Fibroblast of villous mesenchyme (primary cell): ENCODE data around the gene SPATA4. TPM values are rescaled to one million over a fixed set of nuclear protein-coding genes. Genes with fewer than 3 reads are reported as not detected.
A peak's percentile ranks its signal among the peaks of the same experiment; 100 is the strongest.

Experiments
- DNase-seq: peaks from one replicate; pipeline ENCODE4 v3.0.0-alpha.2; 2010; ENCODE audit warnings: low read depth
- H3K4me3 ChIP-seq: 2 replicates; pipeline ENCODE4 v1.5.1; 2011; ENCODE audit warnings: low read depth, mild to moderate bottlenecking, low read length
- total RNA-seq: library from RNA; depleted of rRNA; stranded (reverse); fragments of >200 nt; gene quantifications from 2 replicates; pipeline ENCODE4 v1.2.3, GENCODE V29; 2012
- TF ChIP-seq, protein P1 (sequence below): IDR thresholded peaks from 2 replicates; pipeline ENCODE4 v1.5.1; 2012; ENCODE audit warnings: low read depth, mild to moderate bottlenecking, low read length; ENCODE audit not compliant: insufficient read depth

The SPATA4 gene
- total RNA-seq, 1 donor = not detected

DNA sequence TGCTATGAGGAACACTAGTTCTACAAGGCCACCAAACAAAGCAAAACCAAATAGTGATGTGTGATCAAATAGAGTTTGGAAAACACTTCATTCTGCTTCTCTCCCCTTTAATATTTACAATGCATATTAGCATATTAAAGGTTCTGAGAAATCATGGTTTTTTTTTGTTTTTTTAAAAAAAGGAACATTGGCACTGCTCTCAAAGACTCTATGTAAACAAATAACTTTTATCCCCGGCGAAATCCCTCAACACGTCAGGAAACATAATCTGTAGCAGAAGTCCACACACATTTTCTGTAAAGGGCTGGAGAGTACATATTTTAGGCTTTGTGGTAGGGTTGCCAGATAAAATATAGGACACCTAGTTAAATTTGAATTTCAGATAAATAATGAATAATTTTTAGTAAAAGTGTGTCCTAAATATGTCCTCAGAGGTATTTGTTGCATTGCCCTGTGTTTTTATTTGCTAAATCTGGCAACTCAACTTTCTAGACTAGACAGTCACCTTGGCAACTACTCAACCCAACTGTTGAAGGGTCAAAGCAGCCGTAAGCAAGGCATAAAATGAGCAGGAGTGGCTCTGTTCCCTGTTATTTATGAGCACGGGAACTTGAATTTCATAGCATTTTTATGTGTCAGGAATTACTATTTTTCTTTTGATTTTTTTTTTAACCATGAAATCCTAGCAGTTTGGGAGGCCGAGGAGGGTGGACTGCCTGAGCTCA, 8.6 kb downstream of the SPATA4 start:
- peak; percentile 67 for DNase-seq
- TF ChIP-seq, protein P1, sequence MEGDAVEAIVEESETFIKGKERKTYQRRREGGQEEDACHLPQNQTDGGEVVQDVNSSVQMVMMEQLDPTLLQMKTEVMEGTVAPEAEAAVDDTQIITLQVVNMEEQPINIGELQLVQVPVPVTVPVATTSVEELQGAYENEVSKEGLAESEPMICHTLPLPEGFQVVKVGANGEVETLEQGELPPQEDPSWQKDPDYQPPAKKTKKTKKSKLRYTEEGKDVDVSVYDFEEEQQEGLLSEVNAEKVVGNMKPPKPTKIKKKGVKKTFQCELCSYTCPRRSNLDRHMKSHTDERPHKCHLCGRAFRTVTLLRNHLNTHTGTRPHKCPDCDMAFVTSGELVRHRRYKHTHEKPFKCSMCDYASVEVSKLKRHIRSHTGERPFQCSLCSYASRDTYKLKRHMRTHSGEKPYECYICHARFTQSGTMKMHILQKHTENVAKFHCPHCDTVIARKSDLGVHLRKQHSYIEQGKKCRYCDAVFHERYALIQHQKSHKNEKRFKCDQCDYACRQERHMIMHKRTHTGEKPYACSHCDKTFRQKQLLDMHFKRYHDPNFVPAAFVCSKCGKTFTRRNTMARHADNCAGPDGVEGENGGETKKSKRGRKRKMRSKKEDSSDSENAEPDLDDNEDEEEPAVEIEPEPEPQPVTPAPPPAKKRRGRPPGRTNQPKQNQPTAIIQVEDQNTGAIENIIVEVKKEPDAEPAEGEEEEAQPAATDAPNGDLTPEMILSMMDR = no peak
- H3K4me3 ChIP-seq = no peak overlapping the region

DNA sequence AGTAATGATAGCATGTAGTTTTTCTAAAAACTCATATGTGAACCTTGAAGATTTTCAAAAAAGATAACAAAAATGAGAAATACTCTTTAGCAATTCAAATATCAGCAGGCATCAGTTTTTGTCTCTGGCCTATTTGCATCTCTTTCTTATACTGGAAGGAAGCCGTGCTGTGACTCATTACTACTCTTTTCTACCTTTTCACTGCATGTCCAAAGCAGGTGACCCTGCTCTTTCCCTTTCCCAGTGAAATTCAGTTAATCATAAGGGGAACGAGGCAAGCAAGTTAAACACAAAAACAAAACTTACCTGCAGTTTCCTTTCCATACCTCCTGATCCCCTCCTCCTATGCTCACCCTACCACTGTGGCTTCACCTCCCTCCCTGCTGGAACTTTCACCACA, 9.3 kb downstream of the SPATA4 start:
- DNase-seq = no peak
- no peak overlapping the region for H3K4me3 ChIP-seq
- TF ChIP-seq, protein P1 = no peak

DNA sequence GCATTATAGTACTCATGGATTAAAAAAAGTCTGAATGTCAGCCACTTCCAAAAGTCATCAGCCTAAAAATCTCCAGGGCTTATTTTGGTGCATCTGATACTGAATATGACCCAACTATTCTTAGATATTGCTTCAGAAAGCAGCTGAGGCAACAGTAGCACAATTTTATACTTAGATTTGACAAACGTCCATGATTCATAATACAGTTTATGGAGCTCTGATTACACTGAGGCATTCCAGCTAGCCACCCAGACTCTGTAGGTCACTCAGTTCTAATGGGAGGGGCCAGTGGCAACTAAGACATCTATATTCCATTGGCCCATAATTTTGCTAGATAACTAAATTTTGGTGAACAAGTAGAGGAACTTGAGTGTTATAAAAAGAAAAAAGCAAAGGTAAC, 10.3 kb downstream of the SPATA4 start:
- no peak overlapping the region for H3K4me3 ChIP-seq
- TF ChIP-seq, protein P1 = no peak
- DNase-seq = peak; percentile 80

DNA sequence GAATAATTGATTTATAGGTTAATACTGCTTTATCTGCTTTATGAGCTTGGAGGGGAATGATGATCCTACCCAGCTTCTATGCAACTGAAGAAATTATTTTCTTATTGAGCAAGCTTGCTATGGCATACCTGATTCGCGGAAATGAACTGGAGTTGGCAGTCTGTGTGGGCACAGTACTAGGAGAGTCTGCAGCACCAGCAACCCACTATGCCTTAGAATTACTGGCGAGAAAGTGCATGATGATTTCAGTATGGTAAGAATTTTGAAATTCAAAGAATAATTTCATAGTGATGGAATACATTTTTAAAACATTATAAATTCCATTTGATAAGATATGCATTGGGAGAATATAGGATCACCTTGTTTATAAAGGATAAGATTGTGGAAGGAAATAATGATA, 32.3 kb downstream of the SPATA4 start:
- TF ChIP-seq, protein P1 = no peak
- no peak for DNase-seq

DNA sequence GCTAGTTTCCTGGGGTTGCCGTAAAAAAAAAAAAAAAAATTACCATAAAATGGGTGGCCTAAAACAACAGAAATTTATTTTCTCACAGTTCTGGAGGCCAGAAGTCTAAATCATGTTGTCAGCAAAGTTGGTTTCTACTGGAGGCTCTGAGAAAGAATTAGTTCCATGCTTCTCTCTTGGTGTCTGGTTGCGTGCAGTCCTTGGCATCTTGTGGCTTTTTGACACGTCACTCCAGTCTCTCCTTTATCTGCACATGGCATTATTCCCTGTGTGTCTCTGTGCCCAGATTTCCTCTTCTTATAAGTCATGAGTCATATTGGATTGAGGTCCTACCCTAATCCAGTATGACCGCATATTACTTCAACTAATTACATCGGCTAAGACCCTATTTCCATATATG, 38.7 kb downstream of the SPATA4 start:
- TF ChIP-seq, protein P1 = no peak
- DNase-seq = peak; percentile 10
- H3K4me3 ChIP-seq = no peak overlapping the region

More for the DNA sequence above, 32.3 kb downstream of the SPATA4 start:
- H3K4me3 ChIP-seq = no peak overlapping the region

DNA sequence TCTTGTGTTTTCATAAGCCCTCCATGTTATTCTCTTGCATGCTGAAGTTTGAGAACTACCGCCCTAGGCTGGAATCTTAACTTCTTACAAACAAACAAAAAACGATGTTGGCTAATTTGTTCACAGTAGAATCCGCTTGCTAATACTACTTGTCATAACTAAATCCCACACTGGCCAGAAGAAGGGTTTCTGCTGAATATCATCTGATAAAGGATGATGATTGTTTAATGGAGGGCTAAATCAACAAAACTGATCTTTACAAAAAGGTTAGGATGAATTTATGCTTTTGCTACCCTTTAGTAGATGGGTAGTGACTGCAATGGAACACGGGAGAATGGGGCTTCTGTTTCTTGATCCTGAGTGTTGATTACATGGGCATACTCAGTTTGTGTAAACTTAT, 42.3 kb downstream of the SPATA4 start:
- no peak overlapping the region for H3K4me3 ChIP-seq
- peak; percentile 86 for DNase-seq
- TF ChIP-seq, protein P1 = no peak

- TF ChIP-seq, protein P1 = no peak
- no peak for DNase-seq
- no peak overlapping the region for H3K4me3 ChIP-seq
Measured at GRCh38 chr4:176150704-176151103, 44.7 kb downstream of the SPATA4 start.
